ENCODE measurements around the gene CYP20A1. TPM values are rescaled to one million over a fixed set of nuclear protein-coding genes. Genes with fewer than 3 reads are reported as not detected.

CYP20A1 gene
- total and polyA plus RNA-seq, 9 of the 15 experiments (the other 6 are each of a cell fraction or from before 2014, with no cell fraction given): 10.3 to 31.7 (median 12.4) TPM

DNA sequence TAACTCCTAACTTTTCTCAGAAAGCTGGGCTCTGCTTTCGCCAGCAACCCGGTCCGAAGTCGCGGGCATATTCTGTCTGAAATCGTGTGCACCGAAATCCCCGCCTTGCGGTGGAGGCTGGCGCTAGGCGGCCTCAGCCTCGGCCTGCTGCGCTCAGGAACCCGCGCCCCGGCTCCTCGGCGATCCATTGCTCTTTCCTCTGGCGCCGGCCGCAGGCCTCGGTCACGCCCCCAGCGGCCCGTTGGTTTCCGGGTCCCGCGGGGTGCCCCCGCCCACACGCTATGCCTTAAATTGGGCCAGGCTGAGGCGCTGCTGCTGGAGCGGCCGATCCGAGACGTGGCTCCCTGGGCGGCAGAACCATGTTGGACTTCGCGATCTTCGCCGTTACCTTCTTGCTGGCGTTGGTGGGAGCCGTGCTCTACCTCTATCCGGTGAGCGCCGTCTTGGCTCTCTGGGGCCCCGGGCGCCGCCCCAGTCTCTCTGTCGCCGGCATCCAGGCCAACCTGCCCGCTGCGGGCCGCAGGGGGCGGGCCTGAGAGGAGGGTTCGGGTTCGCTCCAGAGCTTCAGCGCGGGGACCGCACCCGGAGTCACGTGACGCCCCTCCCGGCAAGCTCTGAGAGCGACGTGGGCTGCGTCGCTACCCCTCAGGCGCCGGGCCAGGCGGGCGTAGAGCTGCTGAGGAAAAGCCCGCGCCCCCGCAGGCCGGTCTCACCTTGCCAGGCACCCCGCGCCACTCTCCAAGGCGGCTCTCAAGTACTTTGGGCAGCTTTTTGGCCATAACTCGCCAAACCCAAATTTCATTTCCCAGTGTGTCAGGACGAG is at the start of gene CYP20A1 (continued):
- TF ChIP-seq, protein P1, sequence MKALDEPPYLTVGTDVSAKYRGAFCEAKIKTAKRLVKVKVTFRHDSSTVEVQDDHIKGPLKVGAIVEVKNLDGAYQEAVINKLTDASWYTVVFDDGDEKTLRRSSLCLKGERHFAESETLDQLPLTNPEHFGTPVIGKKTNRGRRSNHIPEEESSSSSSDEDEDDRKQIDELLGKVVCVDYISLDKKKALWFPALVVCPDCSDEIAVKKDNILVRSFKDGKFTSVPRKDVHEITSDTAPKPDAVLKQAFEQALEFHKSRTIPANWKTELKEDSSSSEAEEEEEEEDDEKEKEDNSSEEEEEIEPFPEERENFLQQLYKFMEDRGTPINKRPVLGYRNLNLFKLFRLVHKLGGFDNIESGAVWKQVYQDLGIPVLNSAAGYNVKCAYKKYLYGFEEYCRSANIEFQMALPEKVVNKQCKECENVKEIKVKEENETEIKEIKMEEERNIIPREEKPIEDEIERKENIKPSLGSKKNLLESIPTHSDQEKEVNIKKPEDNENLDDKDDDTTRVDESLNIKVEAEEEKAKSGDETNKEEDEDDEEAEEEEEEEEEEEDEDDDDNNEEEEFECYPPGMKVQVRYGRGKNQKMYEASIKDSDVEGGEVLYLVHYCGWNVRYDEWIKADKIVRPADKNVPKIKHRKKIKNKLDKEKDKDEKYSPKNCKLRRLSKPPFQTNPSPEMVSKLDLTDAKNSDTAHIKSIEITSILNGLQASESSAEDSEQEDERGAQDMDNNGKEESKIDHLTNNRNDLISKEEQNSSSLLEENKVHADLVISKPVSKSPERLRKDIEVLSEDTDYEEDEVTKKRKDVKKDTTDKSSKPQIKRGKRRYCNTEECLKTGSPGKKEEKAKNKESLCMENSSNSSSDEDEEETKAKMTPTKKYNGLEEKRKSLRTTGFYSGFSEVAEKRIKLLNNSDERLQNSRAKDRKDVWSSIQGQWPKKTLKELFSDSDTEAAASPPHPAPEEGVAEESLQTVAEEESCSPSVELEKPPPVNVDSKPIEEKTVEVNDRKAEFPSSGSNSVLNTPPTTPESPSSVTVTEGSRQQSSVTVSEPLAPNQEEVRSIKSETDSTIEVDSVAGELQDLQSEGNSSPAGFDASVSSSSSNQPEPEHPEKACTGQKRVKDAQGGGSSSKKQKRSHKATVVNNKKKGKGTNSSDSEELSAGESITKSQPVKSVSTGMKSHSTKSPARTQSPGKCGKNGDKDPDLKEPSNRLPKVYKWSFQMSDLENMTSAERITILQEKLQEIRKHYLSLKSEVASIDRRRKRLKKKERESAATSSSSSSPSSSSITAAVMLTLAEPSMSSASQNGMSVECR (CRISPR knock-in tag; IDR thresholded peaks at IDR 0.05): peak; percentile 46; the same call in 1 of the 2 replicates
- TF ChIP-seq SRSF7 (optimal IDR thresholded peaks at IDR 0.05; ENCODE audit: low read depth, low read length) (no peak), L3MBTL2 (IDR thresholded peaks at IDR 0.05) (peak; percentile 84), TEAD1 (CRISPR knock-in tag; IDR thresholded peaks at IDR 0.05) (no peak; a peak in 1 of 4 replicates), POLR2AphosphoS5 (IDR thresholded peaks at IDR 0.05; ENCODE audit: control insufficient read depth, insufficient read depth, low read depth, low read length) (no peak; the same call in none of the 2 replicates), RUNX1 (IDR thresholded peaks at IDR 0.05; ENCODE audit: low read depth) (no peak), ARID1B (IDR thresholded peaks at IDR 0.05) (0 out of 2 replicates have a peak, but pooled peaks have one; percentile 33), EGR1 (conservative IDR thresholded peaks at IDR 0.05) (peak; percentile 73), ZNF232 (CRISPR knock-in tag; IDR thresholded peaks at IDR 0.05) (no peak)
- TF ChIP-seq, protein P2, sequence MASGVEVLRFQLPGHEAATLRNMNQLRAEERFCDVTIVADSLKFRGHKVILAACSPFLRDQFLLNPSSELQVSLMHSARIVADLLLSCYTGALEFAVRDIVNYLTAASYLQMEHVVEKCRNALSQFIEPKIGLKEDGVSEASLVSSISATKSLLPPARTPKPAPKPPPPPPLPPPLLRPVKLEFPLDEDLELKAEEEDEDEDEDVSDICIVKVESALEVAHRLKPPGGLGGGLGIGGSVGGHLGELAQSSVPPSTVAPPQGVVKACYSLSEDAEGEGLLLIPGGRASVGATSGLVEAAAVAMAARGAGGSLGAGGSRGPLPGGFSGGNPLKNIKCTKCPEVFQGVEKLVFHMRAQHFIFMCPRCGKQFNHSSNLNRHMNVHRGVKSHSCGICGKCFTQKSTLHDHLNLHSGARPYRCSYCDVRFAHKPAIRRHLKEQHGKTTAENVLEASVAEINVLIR (CRISPR knock-in tag; IDR thresholded peaks at IDR 0.05): no peak
- TF ChIP-seq, protein P3, sequence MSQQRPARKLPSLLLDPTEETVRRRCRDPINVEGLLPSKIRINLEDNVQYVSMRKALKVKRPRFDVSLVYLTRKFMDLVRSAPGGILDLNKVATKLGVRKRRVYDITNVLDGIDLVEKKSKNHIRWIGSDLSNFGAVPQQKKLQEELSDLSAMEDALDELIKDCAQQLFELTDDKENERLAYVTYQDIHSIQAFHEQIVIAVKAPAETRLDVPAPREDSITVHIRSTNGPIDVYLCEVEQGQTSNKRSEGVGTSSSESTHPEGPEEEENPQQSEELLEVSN (IDR thresholded peaks at IDR 0.05; ENCODE audit: borderline replicate concordance in 1 of 2, extremely low read depth in 1 of 2, insufficient read depth in 1 of 2, insufficient read length in 1 of 2, low read depth in 1 of 2, low read length in 1 of 2, poor library complexity in 1 of 2, severe bottlenecking in 1 of 2): peak; percentile 49 to 82
- TF ChIP-seq, protein P4, sequence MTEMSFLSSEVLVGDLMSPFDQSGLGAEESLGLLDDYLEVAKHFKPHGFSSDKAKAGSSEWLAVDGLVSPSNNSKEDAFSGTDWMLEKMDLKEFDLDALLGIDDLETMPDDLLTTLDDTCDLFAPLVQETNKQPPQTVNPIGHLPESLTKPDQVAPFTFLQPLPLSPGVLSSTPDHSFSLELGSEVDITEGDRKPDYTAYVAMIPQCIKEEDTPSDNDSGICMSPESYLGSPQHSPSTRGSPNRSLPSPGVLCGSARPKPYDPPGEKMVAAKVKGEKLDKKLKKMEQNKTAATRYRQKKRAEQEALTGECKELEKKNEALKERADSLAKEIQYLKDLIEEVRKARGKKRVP (CRISPR knock-in tag; IDR thresholded peaks at IDR 0.05): no peak
- TF ChIP-seq, protein P5, sequence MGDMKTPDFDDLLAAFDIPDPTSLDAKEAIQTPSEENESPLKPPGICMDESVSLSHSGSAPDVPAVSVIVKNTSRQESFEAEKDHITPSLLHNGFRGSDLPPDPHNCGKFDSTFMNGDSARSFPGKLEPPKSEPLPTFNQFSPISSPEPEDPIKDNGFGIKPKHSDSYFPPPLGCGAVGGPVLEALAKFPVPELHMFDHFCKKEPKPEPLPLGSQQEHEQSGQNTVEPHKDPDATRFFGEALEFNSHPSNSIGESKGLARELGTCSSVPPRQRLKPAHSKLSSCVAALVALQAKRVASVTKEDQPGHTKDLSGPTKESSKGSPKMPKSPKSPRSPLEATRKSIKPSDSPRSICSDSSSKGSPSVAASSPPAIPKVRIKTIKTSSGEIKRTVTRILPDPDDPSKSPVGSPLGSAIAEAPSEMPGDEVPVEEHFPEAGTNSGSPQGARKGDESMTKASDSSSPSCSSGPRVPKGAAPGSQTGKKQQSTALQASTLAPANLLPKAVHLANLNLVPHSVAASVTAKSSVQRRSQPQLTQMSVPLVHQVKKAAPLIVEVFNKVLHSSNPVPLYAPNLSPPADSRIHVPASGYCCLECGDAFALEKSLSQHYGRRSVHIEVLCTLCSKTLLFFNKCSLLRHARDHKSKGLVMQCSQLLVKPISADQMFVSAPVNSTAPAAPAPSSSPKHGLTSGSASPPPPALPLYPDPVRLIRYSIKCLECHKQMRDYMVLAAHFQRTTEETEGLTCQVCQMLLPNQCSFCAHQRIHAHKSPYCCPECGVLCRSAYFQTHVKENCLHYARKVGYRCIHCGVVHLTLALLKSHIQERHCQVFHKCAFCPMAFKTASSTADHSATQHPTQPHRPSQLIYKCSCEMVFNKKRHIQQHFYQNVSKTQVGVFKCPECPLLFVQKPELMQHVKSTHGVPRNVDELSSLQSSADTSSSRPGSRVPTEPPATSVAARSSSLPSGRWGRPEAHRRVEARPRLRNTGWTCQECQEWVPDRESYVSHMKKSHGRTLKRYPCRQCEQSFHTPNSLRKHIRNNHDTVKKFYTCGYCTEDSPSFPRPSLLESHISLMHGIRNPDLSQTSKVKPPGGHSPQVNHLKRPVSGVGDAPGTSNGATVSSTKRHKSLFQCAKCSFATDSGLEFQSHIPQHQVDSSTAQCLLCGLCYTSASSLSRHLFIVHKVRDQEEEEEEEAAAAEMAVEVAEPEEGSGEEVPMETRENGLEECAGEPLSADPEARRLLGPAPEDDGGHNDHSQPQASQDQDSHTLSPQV (IDR thresholded peaks at IDR 0.05): no peak

All from K562 (cell line).